Stimulated activated CD8-positive, alpha-beta memory T cell treated with anti-CD3 and anti-CD28 coated beads, Interleukin-15, amount 100 ng/mL, for 4 hours (primary cell): ENCODE measurements around the gene SNRPF.

Experiments used
- DNase-seq, 2 donors: peaks; one replicate each; pipeline ENCODE4 v3.0.0-alpha.2; 2020; ENCODE audit warnings: low read depth in 2 of 2

Gene SNRPF

DNA sequence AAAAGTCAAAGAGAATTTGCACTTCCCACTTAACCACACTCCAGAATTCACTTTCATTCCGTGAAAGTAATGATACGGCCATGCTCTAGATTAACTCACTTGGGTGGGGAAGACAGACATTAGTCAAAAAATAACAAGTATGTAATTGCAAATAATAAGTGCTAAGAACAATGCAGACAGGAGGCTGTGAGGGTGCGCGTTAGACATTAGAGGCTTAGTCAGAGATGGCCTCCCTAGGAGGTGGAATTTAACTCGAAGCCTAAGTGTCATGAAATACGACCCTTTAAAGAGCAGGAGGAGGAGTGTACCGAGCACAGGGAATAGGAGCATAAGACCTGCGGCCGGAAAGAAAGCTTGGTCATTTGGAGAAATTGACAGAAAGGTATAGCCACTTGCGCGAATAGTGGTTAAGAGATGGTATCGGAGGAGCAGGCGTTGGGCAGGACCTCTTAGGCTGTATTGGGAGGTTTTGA lies 628 bp downstream of the SNRPF start:
- DNase-seq = no peak

GRCh38 chr12:95859947-95860850 lies 1.4 kb downstream of the SNRPF start:
- DNase-seq = no peak

GRCh38 chr12:95862038-95862437 lies 3.3 kb downstream of the SNRPF start:
- no peak for DNase-seq

DNA sequence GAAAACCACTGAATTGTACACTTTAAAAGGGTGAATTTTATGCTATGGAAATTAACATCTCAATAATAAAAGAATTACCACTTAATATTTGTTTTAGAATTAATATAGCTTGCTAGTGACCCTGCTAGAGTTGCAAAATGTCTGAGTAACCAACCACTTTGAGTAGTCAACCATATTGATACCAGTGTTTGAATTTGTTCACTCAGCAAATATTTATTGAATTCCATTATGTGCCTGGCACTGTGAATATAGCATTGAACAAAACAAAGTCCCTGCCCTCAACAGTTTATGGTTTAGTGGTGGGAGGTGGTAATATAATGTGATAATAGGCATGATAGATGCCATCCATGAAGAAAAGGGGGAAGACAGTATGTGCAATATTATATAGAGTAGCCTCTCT lies 4.6 kb downstream of the SNRPF start:
- no peak for DNase-seq

DNA sequence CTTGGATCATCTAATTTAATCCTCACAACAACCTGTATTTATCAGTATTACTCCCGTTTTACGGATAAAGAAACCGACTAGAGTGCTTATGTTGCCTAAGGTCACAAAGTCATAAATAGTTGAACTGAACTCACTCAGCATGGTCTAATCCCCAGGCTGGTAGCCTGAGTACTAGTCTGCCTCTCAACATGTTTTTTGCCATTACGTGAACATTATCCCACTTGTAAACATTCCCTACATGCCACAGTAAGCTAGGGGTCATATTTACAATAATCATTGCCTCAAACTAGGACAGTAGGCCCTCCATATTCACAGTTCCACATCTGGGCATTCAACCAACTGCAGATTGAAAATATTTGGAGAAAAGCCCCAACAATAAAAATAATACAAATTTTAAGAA lies 12.1 kb downstream of the SNRPF start:
- DNase-seq = no peak

DNA sequence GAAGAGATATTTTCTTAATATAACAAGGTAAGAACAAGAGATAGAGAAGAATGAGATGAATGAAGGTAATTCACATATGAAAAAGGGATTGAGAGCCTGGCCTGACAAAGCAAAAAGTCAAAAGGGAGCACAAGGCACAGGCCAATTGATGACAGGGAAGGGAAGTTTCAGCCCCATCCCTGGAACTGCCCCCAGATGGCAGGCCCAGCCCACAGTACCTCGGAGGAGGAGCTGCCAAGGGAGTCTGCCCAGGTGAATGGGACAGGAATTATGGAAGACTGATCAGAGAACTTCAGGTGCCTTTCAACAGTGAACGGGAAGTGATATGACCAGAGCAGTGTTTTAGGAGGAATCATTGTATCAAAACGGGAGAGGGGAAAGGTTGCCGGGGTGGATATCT lies 15.7 kb downstream of the SNRPF start:
- DNase-seq = no peak

GRCh38 chr12:95877622-95878021 lies 18.9 kb downstream of the SNRPF start:
- DNase-seq = no peak

DNA sequence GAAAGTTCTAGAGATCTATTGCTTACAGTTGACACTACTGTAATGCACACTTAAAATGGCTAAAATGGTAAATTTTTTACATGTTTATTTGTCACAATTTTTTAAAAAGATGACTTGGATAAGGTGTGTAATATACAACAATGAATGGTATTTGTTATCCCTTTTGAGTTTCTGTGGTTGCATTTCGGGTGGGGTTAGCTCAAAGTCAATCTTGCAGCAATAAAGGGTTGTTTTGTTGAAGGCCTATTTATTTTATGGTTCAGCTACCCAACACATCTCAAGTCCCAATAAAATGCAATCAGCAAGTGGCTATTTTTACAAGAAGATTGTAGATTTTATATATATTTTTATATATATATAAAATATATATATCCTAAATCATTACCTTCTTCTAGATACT lies 22.1 kb downstream of the SNRPF start:
- no peak for DNase-seq

DNA sequence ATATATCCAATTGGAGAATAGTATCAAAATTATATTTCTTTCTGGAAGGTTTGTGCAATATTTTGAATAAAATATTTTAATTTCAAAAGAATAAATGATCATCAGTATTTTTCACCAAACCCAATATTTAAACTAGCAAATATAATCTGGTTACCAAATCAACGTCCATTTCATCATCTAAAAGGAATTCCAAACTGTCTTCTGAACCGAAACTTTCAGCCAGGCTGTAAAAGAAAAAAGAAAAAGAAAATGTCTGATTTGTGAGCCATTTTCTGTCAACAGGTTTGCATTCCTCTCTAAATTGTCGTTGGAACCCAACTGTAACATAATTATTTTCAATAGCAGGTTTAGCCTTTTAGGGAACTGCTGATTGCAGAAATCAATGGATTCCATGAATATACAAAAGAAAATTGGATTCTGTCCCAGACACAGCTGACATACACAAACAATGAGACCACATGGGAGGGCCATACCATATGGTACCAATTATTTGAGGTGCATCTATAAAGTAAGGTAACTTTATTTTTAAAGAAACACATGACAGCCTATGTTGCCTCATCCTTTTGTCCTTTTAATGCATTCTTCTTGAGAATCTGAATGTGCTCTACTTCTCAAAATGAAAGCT lies 22.7 kb downstream of the SNRPF start:
- DNase-seq = no peak

- no peak for DNase-seq
Observed at GRCh38 chr12:95882080-95882479, 23.3 kb downstream of the SNRPF start.

- no peak for DNase-seq
Observed at GRCh38 chr12:95882873-95883272, 24.1 kb downstream of the SNRPF start.

GRCh38 chr12:95884998-95885397 lies 26.2 kb downstream of the SNRPF start:
- no peak for DNase-seq

- DNase-seq = no peak
Observed at GRCh38 chr12:95887311-95887710, 28.6 kb downstream of the SNRPF start.

DNA sequence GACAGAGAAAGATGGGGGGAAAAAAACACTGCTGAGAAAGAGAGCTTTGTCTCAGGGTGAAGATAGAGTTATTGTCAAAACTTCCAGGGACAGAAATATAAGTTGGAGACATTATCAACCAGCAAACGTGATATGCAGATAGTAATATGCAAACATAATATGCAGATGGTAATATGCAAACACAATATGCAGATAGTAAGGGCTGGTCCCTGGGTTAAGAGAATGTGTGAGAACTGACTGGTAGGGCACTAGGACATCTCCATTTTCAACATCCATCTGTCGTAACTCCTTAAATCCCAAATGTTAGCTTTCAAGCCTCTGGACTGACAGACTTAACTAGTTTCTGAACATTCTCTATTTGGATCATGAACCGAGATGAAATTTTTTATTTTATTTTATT lies 32.2 kb downstream of the SNRPF start:
- DNase-seq = no peak

GRCh38 chr12:95896846-95897245 lies 38.1 kb downstream of the SNRPF start:
- no peak for DNase-seq

- no peak for DNase-seq
Observed at GRCh38 chr12:95898081-95898480, 39.3 kb downstream of the SNRPF start.

GRCh38 chr12:95908573-95908972 lies 49.8 kb downstream of the SNRPF start:
- no peak for DNase-seq

DNA sequence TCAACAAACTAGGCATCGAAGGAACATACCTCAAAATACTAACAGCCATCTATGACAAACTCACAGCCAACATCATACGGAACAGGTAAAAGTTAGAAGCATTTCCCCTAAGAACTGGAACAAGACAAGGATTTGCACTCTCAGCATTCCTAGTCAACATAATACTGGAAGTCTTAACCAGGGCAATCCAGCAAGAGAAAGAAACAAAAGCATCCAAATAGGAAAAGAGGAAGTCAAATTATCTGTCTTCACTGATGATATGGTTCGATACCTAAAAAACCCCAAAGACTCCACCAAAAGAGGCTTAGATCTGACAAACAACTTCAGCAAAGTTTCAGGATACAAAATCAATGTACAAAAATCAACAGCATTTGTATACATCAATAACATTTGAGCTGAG lies 51.1 kb downstream of the SNRPF start:
- no peak for DNase-seq
